ENCODE data around the gene OR8B12.

Gene OR8B12

GRCh38 chr11:124534051-124534450 is 9.4 kb downstream of the OR8B12 start:
- Histone ChIP-seq H3K4me1 (ENCODE audit: control insufficient read depth, insufficient read depth, low read depth, low read length) (no peaks in the 10 kb centered on the region), H3K27ac (ENCODE audit: low read length, poor library complexity, severe bottlenecking) (no peak overlapping the region), H2BK15ac (ENCODE audit: low read depth, poor library complexity, severe bottlenecking) (no peak overlapping the region), H2BK12ac (ENCODE audit: low read length in 2 of 2) (no peak overlapping the region), H2BK120ac (ENCODE audit: low read depth, low read length) (no peak overlapping the region), H3K9me3 (ENCODE audit: control insufficient read depth, low read length) (no peaks in the 10 kb centered on the region), H3K4me2 (ENCODE audit: low read length, poor library complexity, severe bottlenecking) (no peak overlapping the region), H3K14ac (ENCODE audit: low read length in 2 of 2) (no peak overlapping the region), H3K36me3 (ENCODE audit: control insufficient read depth in 1 of 2, insufficient read depth in 2 of 2, low read depth in 1 of 2, low read length in 2 of 2) (no peaks in the 10 kb centered on the region), H3K4ac (ENCODE audit: low read depth in 1 of 2, low read length in 2 of 2) (no peak overlapping the region), H4K91ac (ENCODE audit: low read length) (no peak overlapping the region), H2AK5ac (ENCODE audit: low read length, severe bottlenecking) (no peak overlapping the region), H3K4me3 (ENCODE audit: insufficient read depth in 1 of 2, low read depth in 1 of 2, low read length in 2 of 2) (no peak overlapping the region), H2AFZ (ENCODE audit: low read depth, low read length) (no peak overlapping the region), H3K79me1 (replicated peaks; ENCODE audit: low read length, poor library complexity, severe bottlenecking) (no peaks in the 10 kb centered on the region), H4K8ac (ENCODE audit: low read length) (no peak overlapping the region), H3K23ac (ENCODE audit: low read length in 2 of 2) (no peak overlapping the region), H2BK5ac (ENCODE audit: low read depth, low read length, poor library complexity, severe bottlenecking) (no peak overlapping the region), H3K27me3 (ENCODE audit: control insufficient read depth in 1 of 2, insufficient read depth in 1 of 2, low read length in 2 of 2) (no peaks in the 10 kb centered on the region), H3K18ac (ENCODE audit: low read depth in 1 of 2, low read length in 2 of 2) (no peak overlapping the region), H3K9ac (ENCODE audit: low read length) (no peak overlapping the region)
- 65% methylated on average over 2 of the region's 2 CpGs for WGBS
- DNase-seq: no peak

- Histone ChIP-seq H3K9me3 (ENCODE audit: control insufficient read depth, low read length) (peaks cover 4% of the 10 kb centered on the region), H2BK12ac (ENCODE audit: low read length in 2 of 2) (no peak overlapping the region), H2BK5ac (ENCODE audit: low read depth, low read length, poor library complexity, severe bottlenecking) (no peak overlapping the region), H3K79me1 (replicated peaks; ENCODE audit: low read length, poor library complexity, severe bottlenecking) (no peaks in the 10 kb centered on the region), H2BK15ac (ENCODE audit: low read depth, poor library complexity, severe bottlenecking) (no peak overlapping the region), H3K23ac (ENCODE audit: low read length in 2 of 2) (no peak overlapping the region), H2AK5ac (ENCODE audit: low read length, severe bottlenecking) (no peak overlapping the region), H3K9ac (ENCODE audit: low read length) (no peak overlapping the region), H3K4me1 (ENCODE audit: control insufficient read depth, insufficient read depth, low read depth, low read length) (no peaks in the 10 kb centered on the region), H4K8ac (ENCODE audit: low read length) (no peak overlapping the region), H3K4me2 (ENCODE audit: low read length, poor library complexity, severe bottlenecking) (no peak overlapping the region), H3K27me3 (ENCODE audit: control insufficient read depth in 1 of 2, insufficient read depth in 1 of 2, low read length in 2 of 2) (no peaks in the 10 kb centered on the region), H3K36me3 (ENCODE audit: control insufficient read depth in 1 of 2, insufficient read depth in 2 of 2, low read depth in 1 of 2, low read length in 2 of 2) (no peaks in the 10 kb centered on the region), H3K4ac (ENCODE audit: low read depth in 1 of 2, low read length in 2 of 2) (no peak overlapping the region), H4K91ac (ENCODE audit: low read length) (no peak overlapping the region), H3K4me3 (ENCODE audit: insufficient read depth in 1 of 2, low read depth in 1 of 2, low read length in 2 of 2) (no peak overlapping the region), H3K27ac (ENCODE audit: low read length, poor library complexity, severe bottlenecking) (no peak overlapping the region), H3K18ac (ENCODE audit: low read depth in 1 of 2, low read length in 2 of 2) (no peak overlapping the region), H2AFZ (ENCODE audit: low read depth, low read length) (no peak overlapping the region), H2BK120ac (ENCODE audit: low read depth, low read length) (no peak overlapping the region), H3K14ac (ENCODE audit: low read length in 2 of 2) (no peak overlapping the region)
- DNase-seq: no peak
- 86% methylated on average over 2 of the region's 2 CpGs for WGBS
Measured at GRCh38 chr11:124533626-124534025, 9.8 kb downstream of the OR8B12 start.

GRCh38 chr11:124520550-124520854 is 23.0 kb downstream of the OR8B12 start:
- H3K4me2 ChIP-seq (ENCODE audit: low read length, poor library complexity, severe bottlenecking): no peak overlapping the region
- H3K9ac ChIP-seq (ENCODE audit: low read length): no peak overlapping the region
- H3K27me3 ChIP-seq (ENCODE audit: control insufficient read depth in 1 of 2, insufficient read depth in 1 of 2, low read length in 2 of 2): no peaks in the 10 kb centered on the region
- no peak overlapping the region for H4K91ac ChIP-seq (ENCODE audit: low read length)
- no peak overlapping the region for H3K4me3 ChIP-seq (ENCODE audit: insufficient read depth in 1 of 2, low read depth in 1 of 2, low read length in 2 of 2)
- H2BK5ac ChIP-seq (ENCODE audit: low read depth, low read length, poor library complexity, severe bottlenecking): no peak overlapping the region
- no peak overlapping the region for H3K18ac ChIP-seq (ENCODE audit: low read depth in 1 of 2, low read length in 2 of 2)
- H3K36me3 ChIP-seq (ENCODE audit: control insufficient read depth in 1 of 2, insufficient read depth in 2 of 2, low read depth in 1 of 2, low read length in 2 of 2): no peaks in the 10 kb centered on the region
- H2BK12ac ChIP-seq (ENCODE audit: low read length in 2 of 2): no peak overlapping the region
- H2AFZ ChIP-seq (ENCODE audit: low read depth, low read length): no peak overlapping the region
- H3K4me1 ChIP-seq (ENCODE audit: control insufficient read depth, insufficient read depth, low read depth, low read length): no peaks in the 10 kb centered on the region
- no peak for DNase-seq
- no peak overlapping the region for H3K4ac ChIP-seq (ENCODE audit: low read depth in 1 of 2, low read length in 2 of 2)
- H3K27ac ChIP-seq (ENCODE audit: low read length, poor library complexity, severe bottlenecking): no peak overlapping the region
- no peaks in the 10 kb centered on the region for H3K79me1 ChIP-seq (replicated peaks; ENCODE audit: low read length, poor library complexity, severe bottlenecking)
- no peak overlapping the region for H4K8ac ChIP-seq (ENCODE audit: low read length)
- H2BK120ac ChIP-seq (ENCODE audit: low read depth, low read length): no peak overlapping the region
- H3K9me3 ChIP-seq (ENCODE audit: control insufficient read depth, low read length): no peaks in the 10 kb centered on the region
- H3K23ac ChIP-seq (ENCODE audit: low read length in 2 of 2): no peak overlapping the region
- H2AK5ac ChIP-seq (ENCODE audit: low read length, severe bottlenecking): no peak overlapping the region
- no peak overlapping the region for H3K14ac ChIP-seq (ENCODE audit: low read length in 2 of 2)
- no peak overlapping the region for H2BK15ac ChIP-seq (ENCODE audit: low read depth, poor library complexity, severe bottlenecking)
- WGBS: no CpG with 5 or more reads among the region's 1 CpG

- Histone ChIP-seq H3K4me3 (ENCODE audit: insufficient read depth in 1 of 2, low read depth in 1 of 2, low read length in 2 of 2) (no peak overlapping the region), H3K4me2 (ENCODE audit: low read length, poor library complexity, severe bottlenecking) (no peak overlapping the region), H2BK15ac (ENCODE audit: low read depth, poor library complexity, severe bottlenecking) (no peak overlapping the region), H3K14ac (ENCODE audit: low read length in 2 of 2) (no peak overlapping the region), H3K23ac (ENCODE audit: low read length in 2 of 2) (no peak overlapping the region), H2BK120ac (ENCODE audit: low read depth, low read length) (no peak overlapping the region), H2BK12ac (ENCODE audit: low read length in 2 of 2) (no peak overlapping the region), H3K4ac (ENCODE audit: low read depth in 1 of 2, low read length in 2 of 2) (no peak overlapping the region), H3K36me3 (ENCODE audit: control insufficient read depth in 1 of 2, insufficient read depth in 2 of 2, low read depth in 1 of 2, low read length in 2 of 2) (no peaks in the 10 kb centered on the region), H3K27ac (ENCODE audit: low read length, poor library complexity, severe bottlenecking) (no peak overlapping the region), H2AFZ (ENCODE audit: low read depth, low read length) (no peak overlapping the region), H3K18ac (ENCODE audit: low read depth in 1 of 2, low read length in 2 of 2) (no peak overlapping the region), H4K8ac (ENCODE audit: low read length) (no peak overlapping the region), H3K79me1 (replicated peaks; ENCODE audit: low read length, poor library complexity, severe bottlenecking) (no peaks in the 10 kb centered on the region), H3K27me3 (ENCODE audit: control insufficient read depth in 1 of 2, insufficient read depth in 1 of 2, low read length in 2 of 2) (no peaks in the 10 kb centered on the region), H4K91ac (ENCODE audit: low read length) (no peak overlapping the region), H2BK5ac (ENCODE audit: low read depth, low read length, poor library complexity, severe bottlenecking) (no peak overlapping the region), H3K9me3 (ENCODE audit: control insufficient read depth, low read length) (no peaks in the 10 kb centered on the region), H3K4me1 (ENCODE audit: control insufficient read depth, insufficient read depth, low read depth, low read length) (no peaks in the 10 kb centered on the region), H2AK5ac (ENCODE audit: low read length, severe bottlenecking) (no peak overlapping the region), H3K9ac (ENCODE audit: low read length) (no peak overlapping the region)
- no peak for DNase-seq
- WGBS: 38% methylated on average over 2 of the region's 2 CpGs
Measured at GRCh38 chr11:124519850-124520549, 23.5 kb downstream of the OR8B12 start.
